ENCODE results near the gene TRAF1.

DNA sequence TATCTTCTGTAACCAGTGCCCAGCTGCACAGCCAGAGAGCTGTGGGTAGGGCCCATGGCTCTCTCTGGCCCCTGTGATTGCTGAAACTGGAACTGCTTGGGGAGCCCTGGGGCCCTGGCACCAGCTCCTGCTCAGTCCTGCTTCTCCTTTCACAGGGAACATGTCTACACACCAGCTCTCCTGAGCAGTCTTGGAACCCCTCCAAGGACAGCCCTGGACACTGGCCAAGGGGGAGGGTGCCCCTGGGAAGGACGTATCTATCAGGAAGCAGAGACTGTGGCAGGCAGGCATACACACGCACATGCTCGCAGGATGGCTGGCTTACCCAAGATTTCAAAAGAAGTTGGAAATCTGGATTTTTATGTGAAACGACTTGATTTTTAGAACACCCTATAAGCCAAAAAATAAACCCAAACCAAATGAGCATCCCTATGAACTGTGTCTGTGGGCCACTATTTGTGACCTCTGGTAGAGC is 8.8 kb upstream of the TRAF1 start:
- peak in 1 of 2 donors; percentile 77 for TF ChIP-seq POLR2A (IDR thresholded peaks at IDR 0.05)
- TF ChIP-seq, protein P1, sequence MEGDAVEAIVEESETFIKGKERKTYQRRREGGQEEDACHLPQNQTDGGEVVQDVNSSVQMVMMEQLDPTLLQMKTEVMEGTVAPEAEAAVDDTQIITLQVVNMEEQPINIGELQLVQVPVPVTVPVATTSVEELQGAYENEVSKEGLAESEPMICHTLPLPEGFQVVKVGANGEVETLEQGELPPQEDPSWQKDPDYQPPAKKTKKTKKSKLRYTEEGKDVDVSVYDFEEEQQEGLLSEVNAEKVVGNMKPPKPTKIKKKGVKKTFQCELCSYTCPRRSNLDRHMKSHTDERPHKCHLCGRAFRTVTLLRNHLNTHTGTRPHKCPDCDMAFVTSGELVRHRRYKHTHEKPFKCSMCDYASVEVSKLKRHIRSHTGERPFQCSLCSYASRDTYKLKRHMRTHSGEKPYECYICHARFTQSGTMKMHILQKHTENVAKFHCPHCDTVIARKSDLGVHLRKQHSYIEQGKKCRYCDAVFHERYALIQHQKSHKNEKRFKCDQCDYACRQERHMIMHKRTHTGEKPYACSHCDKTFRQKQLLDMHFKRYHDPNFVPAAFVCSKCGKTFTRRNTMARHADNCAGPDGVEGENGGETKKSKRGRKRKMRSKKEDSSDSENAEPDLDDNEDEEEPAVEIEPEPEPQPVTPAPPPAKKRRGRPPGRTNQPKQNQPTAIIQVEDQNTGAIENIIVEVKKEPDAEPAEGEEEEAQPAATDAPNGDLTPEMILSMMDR (IDR thresholded peaks at IDR 0.05), result no peak
